Liver (tissue), 9 donors: ENCODE data around the gene C1orf53. TPM values are rescaled to one million over a fixed set of nuclear protein-coding genes. Genes with fewer than 3 reads are reported as not detected.
A peak's percentile ranks its signal among the peaks of the same experiment; 100 is the strongest.
"Not testable (repeated sequence)": the region's sequence is repeated elsewhere in the genome, so short reads cannot be mapped to it uniquely, and the experiment has no call there.

Experiments used
- DNase-seq: peaks from one replicate; pipeline ENCODE4 v3.0.0-alpha.2; 2017; ENCODE audit warnings: low spot score
- H3K27ac ChIP-seq, 2 donors: one replicate each; pipeline ENCODE4 v1.7.0; 2013; ENCODE audit warnings: inconsistent platforms in 2 of 2, low read length in 2 of 2, control low read depth in 1 of 2, low read depth in 1 of 2, mild to moderate bottlenecking in 1 of 2
- H3K27me3 ChIP-seq, 4 donors: one replicate each; pipeline versions ENCODE4 v1.6.1 to v1.7.0; 2013; ENCODE audit warnings: low read length in 3 of 4, inconsistent platforms in 1 of 4, mild to moderate bottlenecking in 1 of 4, moderate library complexity in 1 of 4; ENCODE audit not compliant: control insufficient read depth in 4 of 4, insufficient read depth in 4 of 4
- H3K36me3 ChIP-seq, 4 donors: one replicate each; pipeline versions ENCODE4 v1.6.1 to v1.7.0; 2013; ENCODE audit warnings: low read length in 3 of 4, mild to moderate bottlenecking in 3 of 4, low read depth in 1 of 4, moderate library complexity in 1 of 4; ENCODE audit not compliant: control insufficient read depth in 4 of 4, insufficient read depth in 3 of 4
- H3K4me1 ChIP-seq, 4 donors: one replicate each; pipeline versions ENCODE4 v1.6.1 to v1.7.0; 2013; ENCODE audit warnings: low read length in 3 of 4, mild to moderate bottlenecking in 3 of 4, moderate library complexity in 1 of 4; ENCODE audit not compliant: control insufficient read depth in 4 of 4, insufficient read depth in 4 of 4
- H3K4me3 ChIP-seq, 3 donors: one replicate each; pipeline versions ENCODE4 v1.6.1 to v1.7.0; 2013; ENCODE audit warnings: low read length in 3 of 3, control low read depth in 1 of 3, low read depth in 1 of 3, mild to moderate bottlenecking in 1 of 3
- H3K9ac ChIP-seq, 2 donors: one replicate each; pipeline ENCODE4 v1.7.0; 2013; ENCODE audit warnings: low read length in 2 of 2, mild to moderate bottlenecking in 2 of 2, moderate library complexity in 2 of 2, control low read depth in 1 of 2, low read depth in 1 of 2
- H3K9me3 ChIP-seq, 4 donors: one replicate each; pipeline versions ENCODE4 v1.6.1 to v1.7.0; 2013; ENCODE audit warnings: low read length in 3 of 4; ENCODE audit not compliant: control insufficient read depth in 4 of 4
- EGR1 ChIP-seq, 2 donors: IDR thresholded peaks; 2 replicates each; pipeline ENCODE4 v1.6.1; 2016 to 2018; ENCODE audit warnings: antibody characterized with exemption in 2 of 2, low read depth in 2 of 2
- FOXA1 ChIP-seq: IDR thresholded peaks from 2 replicates; pipeline ENCODE4 v1.6.1; 2016; ENCODE audit warnings: antibody characterized with exemption
- FOXA2 ChIP-seq: IDR thresholded peaks from 2 replicates; pipeline ENCODE4 v1.6.1; 2016; ENCODE audit warnings: antibody characterized with exemption
- HNF4A ChIP-seq, 2 donors: conservative IDR thresholded peaks; 2 replicates each; pipeline ENCODE4 v1.6.1; 2016; ENCODE audit warnings: antibody characterized with exemption in 2 of 2, mild to moderate bottlenecking in 2 of 2
- JUND ChIP-seq, 2 donors: IDR thresholded peaks; 2 replicates each; pipeline ENCODE4 v1.6.1; 2016; ENCODE audit warnings: antibody characterized with exemption in 2 of 2
- RAD21 ChIP-seq, 2 donors: IDR thresholded peaks; 2 replicates each; pipeline ENCODE4 v1.6.1; 2016; ENCODE audit warnings: antibody characterized with exemption in 2 of 2, mild to moderate bottlenecking in 2 of 2
- RXRA ChIP-seq, 2 donors: IDR thresholded peaks; 2 replicates each; pipeline ENCODE4 v1.6.1; 2017 to 2018; ENCODE audit warnings: antibody characterized with exemption in 2 of 2, mild to moderate bottlenecking in 1 of 2
- SP1 ChIP-seq: IDR thresholded peaks from 2 replicates; pipeline ENCODE4 v1.6.1; 2018; ENCODE audit warnings: antibody characterized with exemption, mild to moderate bottlenecking
- YY1 ChIP-seq: IDR thresholded peaks from 2 replicates; pipeline ENCODE4 v1.6.1; 2016; ENCODE audit warnings: antibody characterized with exemption, mild to moderate bottlenecking
- WGBS: extraction: QIAGEN DNeasy Blood & Tissue Kit; methylation state at CpG from one replicate; pipeline ENCODE4 v1.1.7; 2013; 5-methylcytosine and 5-hydroxymethylcytosine counted together
- polyA plus RNA-seq, 2 donors: library from polyadenylated mRNA; stranded (reverse) in 1 of 2; unstranded in 1 of 2; fragments of 200-250 nt in 1 of 2; fragments of >200 nt in 1 of 2; fragmentation: Nextera tagmentation in 1 of 2; extraction: Ambion mirVana in 1 of 2; gene quantifications; one replicate each; pipeline versions ENCODE4 v1.2.1 to v1.2.3, GENCODE V29; 2013 to 2015
- total RNA-seq, 2 donors: library from RNA; depleted of rRNA; stranded (reverse); fragments of >200 nt; gene quantifications; one replicate each; pipeline ENCODE4 v1.2.3, GENCODE V29; 2014
- TF ChIP-seq, protein P1 (sequence below): IDR thresholded peaks from 2 replicates; pipeline ENCODE4 v1.6.1; 2016; ENCODE audit warnings: antibody characterized with exemption, mild to moderate bottlenecking
- TF ChIP-seq, protein P2 (sequence below): IDR thresholded peaks from 2 replicates; pipeline ENCODE4 v1.6.1; 2016; ENCODE audit warnings: antibody characterized with exemption
- TF ChIP-seq, protein P3 (sequence below): IDR thresholded peaks from 2 replicates; pipeline ENCODE4 v1.6.1; 2016; ENCODE audit warnings: antibody characterized with exemption
- TF ChIP-seq, protein P4 (sequence below): IDR thresholded peaks from 2 replicates; pipeline ENCODE4 v1.6.1; 2016; ENCODE audit warnings: antibody characterized with exemption
- TF ChIP-seq, protein P5 (sequence below): fragments of 150-350 bp; IDR thresholded peaks from 2 replicates; pipeline ENCODE4 v1.5.1; 2017; ENCODE audit warnings: improper control_type of control experiment, low read depth, low read length; ENCODE audit not compliant: missing input control
- donor health status: healthy.
- donor health status: healthy.
- donor health status: healthy.
- donor health status: healthy.
- donor health status: healthy.

Gene C1orf53
- total and polyA plus RNA-seq, 4 donors, result 5.5 to 20.5 (median 9.5) TPM

DNA sequence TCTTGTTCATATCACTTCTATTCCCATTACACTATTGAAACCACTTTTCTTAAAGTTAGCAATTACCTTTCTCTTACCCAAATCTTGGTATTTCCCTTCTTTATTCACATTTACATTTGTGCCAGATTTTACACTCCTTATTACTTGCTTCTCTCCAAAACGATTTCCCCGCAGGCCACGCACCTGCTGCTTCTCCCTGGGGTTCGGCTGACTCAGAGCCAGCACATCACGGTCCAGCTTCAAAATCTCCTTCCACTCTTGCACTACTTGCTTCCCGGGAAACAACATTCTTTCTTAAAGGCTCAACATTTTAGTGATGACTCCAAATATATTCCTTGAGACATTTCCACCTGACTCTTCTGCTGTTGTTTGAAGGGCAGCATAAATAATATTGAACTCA is 35.5 kb downstream of the C1orf53 start (continued):
- TF ChIP-seq, protein P1, sequence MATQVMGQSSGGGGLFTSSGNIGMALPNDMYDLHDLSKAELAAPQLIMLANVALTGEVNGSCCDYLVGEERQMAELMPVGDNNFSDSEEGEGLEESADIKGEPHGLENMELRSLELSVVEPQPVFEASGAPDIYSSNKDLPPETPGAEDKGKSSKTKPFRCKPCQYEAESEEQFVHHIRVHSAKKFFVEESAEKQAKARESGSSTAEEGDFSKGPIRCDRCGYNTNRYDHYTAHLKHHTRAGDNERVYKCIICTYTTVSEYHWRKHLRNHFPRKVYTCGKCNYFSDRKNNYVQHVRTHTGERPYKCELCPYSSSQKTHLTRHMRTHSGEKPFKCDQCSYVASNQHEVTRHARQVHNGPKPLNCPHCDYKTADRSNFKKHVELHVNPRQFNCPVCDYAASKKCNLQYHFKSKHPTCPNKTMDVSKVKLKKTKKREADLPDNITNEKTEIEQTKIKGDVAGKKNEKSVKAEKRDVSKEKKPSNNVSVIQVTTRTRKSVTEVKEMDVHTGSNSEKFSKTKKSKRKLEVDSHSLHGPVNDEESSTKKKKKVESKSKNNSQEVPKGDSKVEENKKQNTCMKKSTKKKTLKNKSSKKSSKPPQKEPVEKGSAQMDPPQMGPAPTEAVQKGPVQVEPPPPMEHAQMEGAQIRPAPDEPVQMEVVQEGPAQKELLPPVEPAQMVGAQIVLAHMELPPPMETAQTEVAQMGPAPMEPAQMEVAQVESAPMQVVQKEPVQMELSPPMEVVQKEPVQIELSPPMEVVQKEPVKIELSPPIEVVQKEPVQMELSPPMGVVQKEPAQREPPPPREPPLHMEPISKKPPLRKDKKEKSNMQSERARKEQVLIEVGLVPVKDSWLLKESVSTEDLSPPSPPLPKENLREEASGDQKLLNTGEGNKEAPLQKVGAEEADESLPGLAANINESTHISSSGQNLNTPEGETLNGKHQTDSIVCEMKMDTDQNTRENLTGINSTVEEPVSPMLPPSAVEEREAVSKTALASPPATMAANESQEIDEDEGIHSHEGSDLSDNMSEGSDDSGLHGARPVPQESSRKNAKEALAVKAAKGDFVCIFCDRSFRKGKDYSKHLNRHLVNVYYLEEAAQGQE, result no peak
- TF ChIP-seq EGR1 (IDR thresholded peaks at IDR 0.05; ENCODE audit: low read depth in 2 of 2) (no peak), FOXA1 (no peak), FOXA2 (no peak), HNF4A (conservative IDR thresholded peaks at IDR 0.05) (no peak)
- TF ChIP-seq, protein P2, sequence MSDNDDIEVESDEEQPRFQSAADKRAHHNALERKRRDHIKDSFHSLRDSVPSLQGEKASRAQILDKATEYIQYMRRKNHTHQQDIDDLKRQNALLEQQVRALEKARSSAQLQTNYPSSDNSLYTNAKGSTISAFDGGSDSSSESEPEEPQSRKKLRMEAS, result no peak

DNA sequence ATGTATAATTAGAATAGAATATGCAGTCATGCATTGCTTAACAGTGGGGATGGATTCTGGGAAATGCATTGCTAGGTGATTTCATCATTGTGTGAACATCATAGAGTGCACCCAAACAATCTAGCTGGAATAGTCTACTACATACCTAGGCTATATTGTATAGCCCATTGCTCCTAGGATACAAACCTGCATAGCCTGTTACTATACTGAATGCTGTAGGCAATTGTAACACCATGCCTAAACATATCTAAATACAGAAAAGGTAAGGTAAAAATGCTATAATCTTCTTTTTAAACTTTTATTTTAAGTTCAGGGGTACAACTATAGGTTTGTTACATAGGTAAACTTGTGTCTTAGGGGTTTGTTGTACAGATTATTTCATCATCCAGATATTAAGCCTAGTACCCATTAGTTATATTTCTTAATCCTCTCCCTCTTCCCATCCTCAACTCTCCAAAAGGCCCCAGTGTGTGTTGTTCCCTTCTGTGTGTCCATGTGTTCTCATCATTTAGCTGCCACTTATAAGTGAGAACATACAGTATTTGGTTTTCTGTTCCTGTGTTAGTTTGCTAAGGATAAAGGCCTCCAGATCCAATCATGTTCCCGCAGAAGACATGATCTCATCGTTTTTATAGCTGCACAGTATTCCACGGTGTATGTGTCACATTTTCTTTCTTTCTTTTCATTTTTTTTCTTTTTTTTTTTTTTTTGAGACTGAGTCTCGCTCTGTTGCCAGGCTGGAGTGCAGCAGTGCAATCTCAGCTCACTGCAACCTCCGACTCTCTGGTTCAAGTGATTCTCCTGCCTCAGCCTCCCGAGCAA is 36.9 kb downstream of the C1orf53 start:
- H3K9ac ChIP-seq, H3K4me1 ChIP-seq, H3K27me3 ChIP-seq, H3K4me3 ChIP-seq, H3K27ac ChIP-seq, H3K9me3 ChIP-seq, DNase-seq, H3K36me3 ChIP-seq: not testable (repeated sequence)
- 94% methylated on average over 6 of the region's 6 CpGs for WGBS
- TF ChIP-seq RXRA (IDR thresholded peaks at IDR 0.05), result peak in 1 of 2 donors; percentile 12
- TF ChIP-seq, protein P3, sequence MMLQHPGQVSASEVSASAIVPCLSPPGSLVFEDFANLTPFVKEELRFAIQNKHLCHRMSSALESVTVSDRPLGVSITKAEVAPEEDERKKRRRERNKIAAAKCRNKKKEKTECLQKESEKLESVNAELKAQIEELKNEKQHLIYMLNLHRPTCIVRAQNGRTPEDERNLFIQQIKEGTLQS, result peak; percentile 49

DNA sequence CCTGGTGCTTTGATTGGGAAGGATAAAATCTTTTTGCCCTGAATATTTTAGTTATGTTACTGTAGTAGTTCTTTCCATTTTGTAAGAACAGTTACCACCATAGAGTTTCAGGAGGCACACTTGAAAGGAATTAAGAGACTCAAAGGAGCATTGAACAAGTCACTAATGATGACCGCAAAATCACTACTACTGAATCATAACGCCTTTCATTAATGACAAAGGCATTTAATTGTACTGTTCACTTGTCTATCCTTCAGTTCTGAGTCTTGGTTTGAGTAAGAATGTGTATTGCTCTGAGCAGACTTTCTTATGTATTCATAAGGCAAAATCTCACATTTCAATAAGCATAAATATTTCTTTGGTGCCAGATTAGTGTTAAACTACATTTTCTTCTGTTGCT is 39.6 kb downstream of the C1orf53 start:
- Histone ChIP-seq H3K27me3 (no peaks in the 10 kb centered on the region), H3K9ac (no peak overlapping the region), H3K36me3 (no peaks in the 10 kb centered on the region), H3K4me3 (no peak overlapping the region), H3K4me1 (no peaks in the 10 kb centered on the region), H3K27ac (no peak overlapping the region), H3K9me3 (no peaks in the 10 kb centered on the region)
- no peak for DNase-seq
- TF ChIP-seq, protein P4, sequence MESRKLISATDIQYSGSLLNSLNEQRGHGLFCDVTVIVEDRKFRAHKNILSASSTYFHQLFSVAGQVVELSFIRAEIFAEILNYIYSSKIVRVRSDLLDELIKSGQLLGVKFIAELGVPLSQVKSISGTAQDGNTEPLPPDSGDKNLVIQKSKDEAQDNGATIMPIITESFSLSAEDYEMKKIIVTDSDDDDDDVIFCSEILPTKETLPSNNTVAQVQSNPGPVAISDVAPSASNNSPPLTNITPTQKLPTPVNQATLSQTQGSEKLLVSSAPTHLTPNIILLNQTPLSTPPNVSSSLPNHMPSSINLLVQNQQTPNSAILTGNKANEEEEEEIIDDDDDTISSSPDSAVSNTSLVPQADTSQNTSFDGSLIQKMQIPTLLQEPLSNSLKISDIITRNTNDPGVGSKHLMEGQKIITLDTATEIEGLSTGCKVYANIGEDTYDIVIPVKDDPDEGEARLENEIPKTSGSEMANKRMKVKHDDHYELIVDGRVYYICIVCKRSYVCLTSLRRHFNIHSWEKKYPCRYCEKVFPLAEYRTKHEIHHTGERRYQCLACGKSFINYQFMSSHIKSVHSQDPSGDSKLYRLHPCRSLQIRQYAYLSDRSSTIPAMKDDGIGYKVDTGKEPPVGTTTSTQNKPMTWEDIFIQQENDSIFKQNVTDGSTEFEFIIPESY, result no peak
- TF ChIP-seq JUND (IDR thresholded peaks at IDR 0.05) (no peak), RXRA (IDR thresholded peaks at IDR 0.05) (no peak), YY1 (no peak), FOXA1 (no peak), RAD21 (IDR thresholded peaks at IDR 0.05) (no peak), SP1 (no peak), FOXA2 (no peak)
- TF ChIP-seq, protein P5, sequence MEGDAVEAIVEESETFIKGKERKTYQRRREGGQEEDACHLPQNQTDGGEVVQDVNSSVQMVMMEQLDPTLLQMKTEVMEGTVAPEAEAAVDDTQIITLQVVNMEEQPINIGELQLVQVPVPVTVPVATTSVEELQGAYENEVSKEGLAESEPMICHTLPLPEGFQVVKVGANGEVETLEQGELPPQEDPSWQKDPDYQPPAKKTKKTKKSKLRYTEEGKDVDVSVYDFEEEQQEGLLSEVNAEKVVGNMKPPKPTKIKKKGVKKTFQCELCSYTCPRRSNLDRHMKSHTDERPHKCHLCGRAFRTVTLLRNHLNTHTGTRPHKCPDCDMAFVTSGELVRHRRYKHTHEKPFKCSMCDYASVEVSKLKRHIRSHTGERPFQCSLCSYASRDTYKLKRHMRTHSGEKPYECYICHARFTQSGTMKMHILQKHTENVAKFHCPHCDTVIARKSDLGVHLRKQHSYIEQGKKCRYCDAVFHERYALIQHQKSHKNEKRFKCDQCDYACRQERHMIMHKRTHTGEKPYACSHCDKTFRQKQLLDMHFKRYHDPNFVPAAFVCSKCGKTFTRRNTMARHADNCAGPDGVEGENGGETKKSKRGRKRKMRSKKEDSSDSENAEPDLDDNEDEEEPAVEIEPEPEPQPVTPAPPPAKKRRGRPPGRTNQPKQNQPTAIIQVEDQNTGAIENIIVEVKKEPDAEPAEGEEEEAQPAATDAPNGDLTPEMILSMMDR, result no peak
- WGBS, result 95% methylated on average over 2 of the region's 2 CpGs
